A673 (cell line): ENCODE data around the gene CCDC134. TPM values are rescaled to one million over a fixed set of nuclear protein-coding genes. Genes with fewer than 3 reads are reported as not detected.

Experiments used
- BruUV-seq: library from RNA; stranded (reverse); fragments of 400-500 nt; replicated peaks from 2 replicates; lab custom pipeline; 2021; lab: Mats Ljungman, UMichigan
- CTCF ChIA-PET: fragments of 300-600 bp; sonication (Branson Sonifier 250); formaldehyde crosslinking; loops from one replicate; lab custom pipeline; 2022; ENCODE audit warnings: antibody characterized with exemption; lab: Charles Lee
- POLR2A ChIA-PET: fragments of 300-600 bp; sonication (Branson Sonifier 250); formaldehyde crosslinking; loops from one replicate; lab custom pipeline; 2022; ENCODE audit warnings: antibody characterized with exemption; ENCODE audit not compliant: low non-redundant PET; lab: Charles Lee
- DNase-seq: peaks from one replicate; pipeline ENCODE4 v3.0.0-alpha.2; 2015; ENCODE audit warnings: low spot score
- H3K27ac ChIP-seq: fragments of 200-600 bp; sonication (generic); 2 replicates; pipeline ENCODE4 v1.5.1; 2016; ENCODE audit warnings: mixed run types, low read depth, mild to moderate bottlenecking, mixed read lengths, antibody characterized with exemption, low read length; ENCODE audit not compliant: poor library complexity, severe bottlenecking
- H3K27me3 ChIP-seq: fragments of 200-600 bp; sonication (generic); replicated peaks from 2 replicates; pipeline ENCODE4 v1.6.1; 2017; ENCODE audit warnings: mixed run types, low read depth, mild to moderate bottlenecking, mixed read lengths, antibody characterized with exemption, low read length; ENCODE audit not compliant: insufficient read depth, poor library complexity
- H3K36me3 ChIP-seq: fragments of 200-600 bp; sonication (generic); 2 replicates; pipeline ENCODE4 v1.6.1; 2016; ENCODE audit warnings: mixed run types, mild to moderate bottlenecking, mixed read lengths, antibody characterized with exemption, low read length; ENCODE audit not compliant: insufficient read depth, poor library complexity, severe bottlenecking
- H3K4me1 ChIP-seq: fragments of 200-600 bp; sonication (generic); 2 replicates; pipeline ENCODE4 v1.6.1; 2017; ENCODE audit warnings: mixed run types, mild to moderate bottlenecking, mixed read lengths, antibody characterized with exemption, low read length; ENCODE audit not compliant: insufficient read depth, poor library complexity, severe bottlenecking
- H3K4me3 ChIP-seq: fragments of 200-600 bp; sonication (generic); 2 replicates; pipeline ENCODE4 v1.5.1; 2016; ENCODE audit warnings: low read depth, mixed run types, mild to moderate bottlenecking, mixed read lengths, low read length; ENCODE audit not compliant: poor library complexity, severe bottlenecking
- H3K9me3 ChIP-seq: fragments of 200-600 bp; sonication (generic); 2 replicates; pipeline ENCODE4 v1.6.1; 2016; ENCODE audit warnings: mixed run types, low read depth, mild to moderate bottlenecking, mixed read lengths, antibody characterized with exemption, low read length; ENCODE audit not compliant: poor library complexity, severe bottlenecking
- EZH2 ChIP-seq: fragments of 200-600 bp; sonication (generic); IDR thresholded peaks from 2 replicates; pipeline ENCODE4 v1.6.1; 2017; ENCODE audit warnings: borderline replicate concordance, low read depth, mild to moderate bottlenecking, mixed read lengths, antibody characterized with exemption, low read length; ENCODE audit not compliant: poor library complexity, severe bottlenecking
- intact Hi-C: fragments of 100-400 bp; cut with micrococcal nuclease; formaldehyde crosslinking; loops from one replicate; pipeline ENCODE4 v1.10.0; 2022; ENCODE audit not compliant: unreplicated experiment
- total RNA-seq: library from RNA; stranded (reverse); gene quantifications from 2 replicates; pipeline ENCODE4 v1.2.3, GENCODE V29; 2021
- TF ChIP-seq, protein P1 (sequence below): fragments of 300-800, 200-600 bp; sonication (generic); conservative IDR thresholded peaks from 2 replicates; pipeline ENCODE4 v1.5.1; 2017; ENCODE audit warnings: low read depth, mild to moderate bottlenecking, antibody characterized with exemption, low read length, moderate library complexity, mixed read lengths

CCDC134 gene
- total RNA-seq, 1 experiment from 2014 or later = 27.4 TPM

- POLR2A ChIA-PET = no interaction called here
- no peak overlapping the region for H3K27ac ChIP-seq
- DNase-seq = no peak
- H3K9me3 ChIP-seq = no peaks in the 10 kb centered on the region
- BruUV-seq = no TSS peak
- TF ChIP-seq EZH2 = no peak
- TF ChIP-seq, protein P1, sequence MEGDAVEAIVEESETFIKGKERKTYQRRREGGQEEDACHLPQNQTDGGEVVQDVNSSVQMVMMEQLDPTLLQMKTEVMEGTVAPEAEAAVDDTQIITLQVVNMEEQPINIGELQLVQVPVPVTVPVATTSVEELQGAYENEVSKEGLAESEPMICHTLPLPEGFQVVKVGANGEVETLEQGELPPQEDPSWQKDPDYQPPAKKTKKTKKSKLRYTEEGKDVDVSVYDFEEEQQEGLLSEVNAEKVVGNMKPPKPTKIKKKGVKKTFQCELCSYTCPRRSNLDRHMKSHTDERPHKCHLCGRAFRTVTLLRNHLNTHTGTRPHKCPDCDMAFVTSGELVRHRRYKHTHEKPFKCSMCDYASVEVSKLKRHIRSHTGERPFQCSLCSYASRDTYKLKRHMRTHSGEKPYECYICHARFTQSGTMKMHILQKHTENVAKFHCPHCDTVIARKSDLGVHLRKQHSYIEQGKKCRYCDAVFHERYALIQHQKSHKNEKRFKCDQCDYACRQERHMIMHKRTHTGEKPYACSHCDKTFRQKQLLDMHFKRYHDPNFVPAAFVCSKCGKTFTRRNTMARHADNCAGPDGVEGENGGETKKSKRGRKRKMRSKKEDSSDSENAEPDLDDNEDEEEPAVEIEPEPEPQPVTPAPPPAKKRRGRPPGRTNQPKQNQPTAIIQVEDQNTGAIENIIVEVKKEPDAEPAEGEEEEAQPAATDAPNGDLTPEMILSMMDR = no peak
- intact Hi-C loops = no loop called here
- H3K27me3 ChIP-seq = no peaks in the 10 kb centered on the region
- H3K4me1 ChIP-seq = no peaks in the 10 kb centered on the region
- H3K4me3 ChIP-seq = no peak overlapping the region
- H3K36me3 ChIP-seq = no peaks in the 10 kb centered on the region
- CTCF ChIA-PET = interaction anchor here (1.3 kb wide), 1 partner anchor 85 kb away, joined by 4 read pairs; no protein-coding TSS in a partner anchor
These were observed 18.2 kb upstream of the CCDC134 start for GRCh38 chr22:41782316-41782715.

GRCh38 chr22:41782751-41783150 is 17.7 kb upstream of the CCDC134 start:
- CTCF ChIA-PET = interaction anchor here (1.3 kb wide), 1 partner anchor 85 kb away, joined by 4 read pairs; no protein-coding TSS in a partner anchor

GRCh38 chr22:41787331-41787730 is 13.1 kb upstream of the CCDC134 start:
- POLR2A ChIA-PET = interaction anchor here (0.6 kb wide), 1 partner anchor 75 kb away, joined by 4 read pairs; no protein-coding TSS in a partner anchor
- H3K4me1 ChIP-seq = no peaks in the 10 kb centered on the region
- H3K36me3 ChIP-seq = no peaks in the 10 kb centered on the region
- intact Hi-C loops = no loop called here
- no peak for DNase-seq
- CTCF ChIA-PET = no interaction called here
- H3K9me3 ChIP-seq = no peaks in the 10 kb centered on the region
- no peak overlapping the region for H3K27ac ChIP-seq
- H3K27me3 ChIP-seq = no peaks in the 10 kb centered on the region
- H3K4me3 ChIP-seq = no peak overlapping the region
- no TSS peak for BruUV-seq
- TF ChIP-seq, protein P1 = no peak
- no peak for TF ChIP-seq EZH2

More at GRCh38 chr22:41782751-41783150, 17.7 kb upstream of the CCDC134 start:
- intact Hi-C loops = no loop called here
- BruUV-seq = no TSS peak
- no peak for TF ChIP-seq EZH2
- TF ChIP-seq, protein P1 = no peak
- no peak for DNase-seq
- H3K36me3 ChIP-seq = no peaks in the 10 kb centered on the region
- no peaks in the 10 kb centered on the region for H3K9me3 ChIP-seq
- H3K4me1 ChIP-seq = no peaks in the 10 kb centered on the region
- H3K4me3 ChIP-seq = no peak overlapping the region
- H3K27me3 ChIP-seq = no peaks in the 10 kb centered on the region
- POLR2A ChIA-PET = no interaction called here
- no peak overlapping the region for H3K27ac ChIP-seq
